Measurements from ENCODE around the gene SPON1. TPM values are rescaled to one million over a fixed set of nuclear protein-coding genes. Genes with fewer than 3 reads are reported as not detected.

SPON1 gene
- total RNA-seq, 2 donors from 2014 or later: 9.3 to 26.7 TPM

DNA sequence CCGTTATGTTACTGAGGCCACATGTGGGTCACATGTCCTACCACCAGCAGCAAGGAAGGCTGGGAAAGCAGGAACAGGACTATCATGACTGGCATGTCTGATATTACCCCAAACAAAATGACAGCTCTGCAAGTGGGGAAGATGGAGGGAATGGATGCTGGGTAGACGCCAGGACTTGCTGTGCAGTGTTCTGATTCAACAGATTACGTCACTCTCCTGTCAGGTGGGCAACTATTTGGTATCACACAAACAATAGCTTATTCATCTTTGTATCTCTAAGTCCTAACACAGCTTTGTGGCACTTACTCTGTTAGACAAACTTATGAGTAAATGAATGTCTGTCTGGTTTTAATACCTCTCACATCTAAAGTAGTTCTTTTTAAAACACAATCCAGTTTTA lies 105.2 kb downstream of the SPON1 start:
- ATAC-seq (no peak), DNase-seq (no peak)
- no peaks in the 10 kb centered on the region for H3K4me1 ChIP-seq
- no peak overlapping the region for H3K4me3 ChIP-seq
- H3K27me3 ChIP-seq: no peaks in the 10 kb centered on the region
- WGBS, 2 donors: 36 to 58% methylated on average over 3 of the region's 3 CpGs
- no peaks in the 10 kb centered on the region for H3K36me3 ChIP-seq (replicated peaks in 1 of 2; ENCODE audit: insufficient read depth in 1 of 2, low read depth in 2 of 2)
- intact Hi-C loops (cut with DNase I): no loop called here
- no peak overlapping the region for H3K27ac ChIP-seq
- no peaks in the 10 kb centered on the region for H3K9me3 ChIP-seq
- no peak for TF ChIP-seq POLR2A (IDR thresholded peaks at IDR 0.05)
- TF ChIP-seq, protein P1, sequence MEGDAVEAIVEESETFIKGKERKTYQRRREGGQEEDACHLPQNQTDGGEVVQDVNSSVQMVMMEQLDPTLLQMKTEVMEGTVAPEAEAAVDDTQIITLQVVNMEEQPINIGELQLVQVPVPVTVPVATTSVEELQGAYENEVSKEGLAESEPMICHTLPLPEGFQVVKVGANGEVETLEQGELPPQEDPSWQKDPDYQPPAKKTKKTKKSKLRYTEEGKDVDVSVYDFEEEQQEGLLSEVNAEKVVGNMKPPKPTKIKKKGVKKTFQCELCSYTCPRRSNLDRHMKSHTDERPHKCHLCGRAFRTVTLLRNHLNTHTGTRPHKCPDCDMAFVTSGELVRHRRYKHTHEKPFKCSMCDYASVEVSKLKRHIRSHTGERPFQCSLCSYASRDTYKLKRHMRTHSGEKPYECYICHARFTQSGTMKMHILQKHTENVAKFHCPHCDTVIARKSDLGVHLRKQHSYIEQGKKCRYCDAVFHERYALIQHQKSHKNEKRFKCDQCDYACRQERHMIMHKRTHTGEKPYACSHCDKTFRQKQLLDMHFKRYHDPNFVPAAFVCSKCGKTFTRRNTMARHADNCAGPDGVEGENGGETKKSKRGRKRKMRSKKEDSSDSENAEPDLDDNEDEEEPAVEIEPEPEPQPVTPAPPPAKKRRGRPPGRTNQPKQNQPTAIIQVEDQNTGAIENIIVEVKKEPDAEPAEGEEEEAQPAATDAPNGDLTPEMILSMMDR (IDR thresholded peaks at IDR 0.05): no peak

DNA sequence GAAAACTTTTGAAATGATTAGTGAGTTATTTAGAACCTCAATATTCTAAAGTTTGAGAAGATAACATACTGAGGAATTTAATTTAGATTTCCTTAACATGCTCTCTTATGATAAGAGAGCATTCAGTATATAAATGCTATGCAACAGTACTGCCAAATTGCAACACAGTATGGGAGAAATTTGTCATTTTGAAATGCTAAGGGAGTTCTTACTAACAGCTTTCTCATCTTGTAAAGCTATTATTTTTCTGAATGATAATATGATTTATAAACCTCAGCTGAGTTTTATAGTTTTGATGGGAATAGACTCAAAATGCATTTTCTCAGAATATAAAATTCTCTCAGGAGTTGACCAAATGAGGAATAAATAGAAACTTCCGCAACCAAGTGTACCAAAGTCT lies 108.4 kb downstream of the SPON1 start:
- intact Hi-C loops (cut with DNase I): no loop called here
- ATAC-seq (no peak), DNase-seq (no peak)
- H3K4me1 ChIP-seq: no peaks in the 10 kb centered on the region
- H3K4me3 ChIP-seq: no peak overlapping the region
- no peaks in the 10 kb centered on the region for H3K36me3 ChIP-seq (replicated peaks in 1 of 2; ENCODE audit: insufficient read depth in 1 of 2, low read depth in 2 of 2)
- no peaks in the 10 kb centered on the region for H3K27me3 ChIP-seq
- no peaks in the 10 kb centered on the region for H3K9me3 ChIP-seq
- no peak overlapping the region for H3K27ac ChIP-seq
- TF ChIP-seq, protein P1 (IDR thresholded peaks at IDR 0.05): no peak
- TF ChIP-seq POLR2A (IDR thresholded peaks at IDR 0.05): no peak
- WGBS, 2 donors: 100% methylated on average over 1 of the region's 1 CpG

DNA sequence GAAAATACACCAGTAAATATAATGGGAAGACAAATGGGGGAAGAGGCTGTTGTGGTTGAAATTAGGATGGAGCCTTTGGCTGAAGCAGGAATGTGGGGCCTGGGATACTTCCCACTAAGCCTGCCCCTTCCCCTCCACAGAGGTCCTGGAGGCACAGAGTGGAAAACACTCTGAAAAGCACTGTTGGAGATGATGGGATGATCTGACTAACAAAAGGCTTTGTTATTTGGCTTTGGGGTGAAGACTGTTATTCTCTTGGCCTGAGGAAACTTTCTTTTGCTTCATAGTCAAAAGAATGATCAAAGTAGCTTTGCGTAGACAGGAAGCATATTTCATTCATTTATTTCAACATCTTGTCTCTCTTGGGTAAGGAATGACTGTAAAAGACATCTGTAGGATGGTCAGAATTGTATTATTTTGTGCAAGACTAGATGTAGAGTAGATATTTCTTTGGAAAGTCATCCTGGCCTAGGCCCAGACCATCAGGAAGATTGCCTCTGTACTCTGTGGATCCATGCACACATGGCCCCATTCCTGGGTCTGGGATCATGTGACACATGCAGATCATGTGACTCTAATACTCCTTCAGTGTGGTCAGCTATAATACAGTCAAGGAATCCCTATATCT lies 111.4 kb downstream of the SPON1 start:
- Histone ChIP-seq H3K27ac (no peak overlapping the region), H3K36me3 (replicated peaks in 1 of 2; ENCODE audit: insufficient read depth in 1 of 2, low read depth in 2 of 2) (no peaks in the 10 kb centered on the region), H3K27me3 (no peaks in the 10 kb centered on the region), H3K4me1 (no peaks in the 10 kb centered on the region), H3K4me3 (no peak overlapping the region), H3K9me3 (no peaks in the 10 kb centered on the region)
- TF ChIP-seq POLR2A (IDR thresholded peaks at IDR 0.05): no peak
- TF ChIP-seq, protein P1 (IDR thresholded peaks at IDR 0.05): no peak
- DNase-seq (peak in 2 of 4 donors; percentile 23 to 32), ATAC-seq (peak; percentile 45)
- intact Hi-C loops (cut with DNase I): no loop called here
- WGBS, 2 donors: 80 to 100% methylated on average over 1 of the region's 1 CpG

DNA sequence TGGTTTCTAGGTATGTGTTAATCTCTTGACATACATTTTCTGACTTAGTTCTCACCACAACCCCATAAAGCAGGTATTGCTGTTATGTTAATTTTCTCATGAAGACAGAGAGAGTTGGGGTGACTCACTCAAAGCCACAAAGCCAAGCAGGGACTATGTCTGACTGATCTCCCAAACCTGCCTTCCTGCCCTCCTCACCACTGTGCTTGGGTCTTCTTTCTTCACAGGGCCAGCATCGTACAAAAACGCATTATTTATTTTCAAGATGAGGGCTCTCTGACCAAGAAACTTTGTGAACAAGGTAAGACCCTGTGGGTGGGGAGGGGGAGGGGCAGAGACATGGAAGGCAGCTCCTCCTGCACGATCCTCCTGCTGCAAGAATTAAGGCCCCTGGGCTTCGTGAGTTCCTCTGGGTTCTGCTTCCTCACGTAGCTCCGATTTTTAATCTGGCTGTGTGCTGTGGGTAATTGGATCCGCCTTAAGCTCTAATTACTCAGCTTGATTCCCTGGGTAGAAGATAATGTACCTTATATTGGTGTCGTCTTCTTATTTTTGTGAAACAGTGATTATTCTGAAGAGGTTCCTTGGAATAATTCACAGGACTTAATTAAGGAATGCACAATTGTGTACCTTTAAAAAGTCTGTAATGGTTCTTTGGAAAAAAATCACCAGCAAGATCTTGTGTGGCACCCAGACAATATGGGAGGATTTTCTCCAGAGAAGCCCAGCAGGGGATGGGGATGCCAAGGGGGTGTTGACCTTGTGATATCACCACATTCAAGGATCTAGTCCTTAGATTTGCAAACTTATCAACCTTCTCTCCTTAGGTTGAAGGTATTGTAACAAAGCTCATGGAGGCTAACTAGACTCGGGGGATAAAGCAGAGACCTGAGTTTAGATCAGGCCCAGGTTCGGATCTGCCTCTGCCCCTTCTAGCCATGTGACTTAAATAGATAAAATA lies 112.9 kb downstream of the SPON1 start:
- H3K36me3 ChIP-seq (replicated peaks in 1 of 2; ENCODE audit: insufficient read depth in 1 of 2, low read depth in 2 of 2): no peaks in the 10 kb centered on the region
- TF ChIP-seq, protein P1 (IDR thresholded peaks at IDR 0.05): no peak
- no peak for TF ChIP-seq POLR2A (IDR thresholded peaks at IDR 0.05)
- 70 to 85% methylated on average over 10 of the region's 10 CpGs for WGBS, 2 donors
- H3K4me3 ChIP-seq: no peak overlapping the region
- DNase-seq: no peak
- H3K9me3 ChIP-seq: no peaks in the 10 kb centered on the region
- H3K27ac ChIP-seq: no peak overlapping the region
- intact Hi-C loops (cut with DNase I): no loop called here
- H3K27me3 ChIP-seq: no peaks in the 10 kb centered on the region
- no peaks in the 10 kb centered on the region for H3K4me1 ChIP-seq
- ATAC-seq: no peak
